Activated CD8-positive, alpha-beta memory T cell treated with anti-CD3 and anti-CD28 coated beads for 1 hour (primary cell): ENCODE data around the gene SLC29A1.

Experiments used
- DNase-seq, 2 donors: peaks; one replicate each; pipeline ENCODE4 v3.0.0-alpha.2; 2020; ENCODE audit warnings: low read depth in 1 of 2; ENCODE audit errors: extremely low read depth in 1 of 2

The SLC29A1 gene

DNA sequence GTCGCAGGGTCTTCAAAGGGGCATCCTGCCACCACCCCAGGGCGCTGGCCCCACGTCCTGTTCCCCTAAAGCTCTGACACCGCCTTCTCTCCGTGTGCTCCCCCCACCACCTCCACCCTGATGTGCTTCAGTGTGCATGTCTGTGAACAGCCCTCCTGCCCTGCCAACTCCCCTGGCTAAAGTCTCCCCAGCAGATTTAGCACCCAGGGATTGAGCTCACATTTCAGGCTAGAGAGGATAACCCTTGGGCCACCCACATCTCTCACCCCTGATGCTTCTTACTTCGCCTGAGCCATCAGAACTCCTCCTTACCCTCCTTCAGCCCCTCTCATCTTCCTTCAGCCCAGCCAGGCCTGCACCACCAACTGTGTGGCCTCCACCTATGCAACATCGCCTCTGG, 54.4 kb downstream of the SLC29A1 start:
- no peak for DNase-seq

DNA sequence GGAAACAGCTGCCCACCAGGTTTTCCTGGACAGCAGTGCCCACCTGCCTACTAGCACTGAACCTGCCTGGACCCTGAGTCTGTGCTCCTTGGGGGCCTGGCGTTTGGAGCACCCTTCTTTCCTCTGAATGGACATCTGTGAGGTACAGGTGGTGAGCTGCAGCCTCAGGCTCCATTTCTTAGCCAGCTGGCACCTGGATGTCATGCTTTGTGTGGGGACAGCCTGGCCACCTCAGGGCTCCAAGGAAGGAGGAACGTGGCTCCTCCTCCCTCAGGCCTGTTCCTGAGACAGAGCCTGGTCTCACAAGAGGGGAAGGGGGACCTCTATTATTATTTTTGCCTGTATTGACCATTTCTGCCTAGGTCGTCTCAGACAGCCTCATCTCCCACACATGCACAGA, 54.9 kb downstream of the SLC29A1 start:
- DNase-seq, result no peak

DNA sequence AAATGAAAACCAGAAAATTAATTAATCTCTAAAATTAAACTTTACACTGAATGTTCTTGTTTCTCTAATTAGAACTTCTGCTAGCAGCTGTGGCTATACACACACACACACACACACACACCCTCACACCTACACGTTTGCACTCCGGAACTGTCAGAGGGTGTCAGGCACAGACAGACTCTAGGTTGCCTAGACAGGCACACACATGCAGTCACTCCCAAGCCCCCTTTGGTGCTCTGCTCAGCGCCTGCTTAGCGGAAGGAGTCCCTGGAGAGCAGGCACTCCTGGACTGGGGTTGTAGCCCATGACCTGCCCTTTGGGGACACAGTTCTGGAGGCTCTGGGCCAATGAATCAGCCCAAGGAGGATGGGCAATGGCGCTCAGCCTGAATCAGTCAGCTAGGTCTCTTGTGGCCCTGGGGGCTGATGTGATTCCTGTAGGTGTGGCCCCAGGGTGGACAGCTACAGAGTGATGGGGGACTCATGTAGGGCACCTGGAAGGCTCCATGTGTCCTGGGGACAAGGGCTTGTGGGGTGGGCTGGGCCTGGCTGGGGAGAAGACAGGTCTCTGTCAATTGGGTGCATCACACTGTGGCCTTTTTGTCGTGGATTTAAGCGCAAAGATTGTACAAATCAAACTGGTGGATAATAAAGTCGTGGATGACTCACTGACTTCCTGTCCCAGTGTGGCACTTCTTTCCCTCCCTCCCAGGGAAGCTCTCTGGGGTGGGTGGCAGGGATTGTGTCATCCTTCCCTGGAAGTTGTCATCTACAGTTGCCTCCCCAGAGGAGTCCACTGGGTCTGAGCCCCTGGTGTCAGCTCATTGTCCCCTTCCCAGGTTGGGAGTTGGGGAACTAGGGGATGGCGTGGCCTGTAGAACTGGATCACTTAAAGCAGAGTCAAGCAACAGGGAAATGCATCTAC, 55.6 kb downstream of the SLC29A1 start:
- no peak for DNase-seq
